Left ventricle myocardium superior (tissue), 1 donor: ENCODE measurements around the gene AGAP1. TPM values are rescaled to one million over a fixed set of nuclear protein-coding genes. Genes with fewer than 3 reads are reported as not detected.
"Not testable (repeated sequence)": the region's sequence is repeated elsewhere in the genome, so short reads cannot be mapped to it uniquely, and the experiment has no call there.

ENCODE experiments used
- ATAC-seq: fragments of 200-7000 bp; cut with Tn5 transposase; one replicate; pipeline ENCODE4 v1.9.1; 2020; ENCODE audit warnings: mild to moderate bottlenecking, moderate library complexity
- DNase-seq: peaks from one replicate; pipeline ENCODE4 v3.0.0-alpha.2; 2020
- intact Hi-C: fragments of 100-400 bp; cut with micrococcal nuclease; formaldehyde crosslinking; loops from one replicate; pipeline ENCODE4 v1.11.0; 2022
- total RNA-seq: library from RNA; stranded (reverse); fragmentation: NEBNext Ultra II Directional; extraction: Animal tissue kit (Norgen Biotek cat#: 25700); gene quantifications from one replicate; pipeline ENCODE4 v1.2.1, GENCODE V29; 2021
- donor health status: DM: no; HTN: yes; CAD: no; lungs with severe emphysema.

AGAP1 gene
- total RNA-seq, 1 donor from 2014 or later = 22.3 TPM

DNA sequence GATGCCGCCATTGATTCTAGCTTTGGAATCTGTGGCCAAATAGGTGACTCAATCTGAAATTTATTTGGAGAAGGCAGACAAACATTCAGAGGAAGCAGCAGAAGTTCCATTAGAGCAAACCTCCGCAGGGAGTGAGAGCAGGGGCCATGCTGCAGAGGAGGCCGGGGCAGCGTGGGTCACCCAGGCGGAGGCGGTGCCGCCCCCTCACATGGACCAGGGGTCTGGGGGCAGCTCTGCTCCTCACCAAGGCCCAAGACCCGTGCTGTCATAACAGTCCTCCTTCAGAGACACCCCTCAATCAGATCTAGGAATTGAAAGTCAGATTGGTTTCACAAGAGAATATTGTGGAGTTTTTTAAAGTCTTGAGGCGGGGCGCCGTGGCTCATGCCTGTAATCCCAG, 582.0 kb downstream of the AGAP1 start:
- intact Hi-C loops = no loop called here
- ATAC-seq = no peak
- DNase-seq = no peak

DNA sequence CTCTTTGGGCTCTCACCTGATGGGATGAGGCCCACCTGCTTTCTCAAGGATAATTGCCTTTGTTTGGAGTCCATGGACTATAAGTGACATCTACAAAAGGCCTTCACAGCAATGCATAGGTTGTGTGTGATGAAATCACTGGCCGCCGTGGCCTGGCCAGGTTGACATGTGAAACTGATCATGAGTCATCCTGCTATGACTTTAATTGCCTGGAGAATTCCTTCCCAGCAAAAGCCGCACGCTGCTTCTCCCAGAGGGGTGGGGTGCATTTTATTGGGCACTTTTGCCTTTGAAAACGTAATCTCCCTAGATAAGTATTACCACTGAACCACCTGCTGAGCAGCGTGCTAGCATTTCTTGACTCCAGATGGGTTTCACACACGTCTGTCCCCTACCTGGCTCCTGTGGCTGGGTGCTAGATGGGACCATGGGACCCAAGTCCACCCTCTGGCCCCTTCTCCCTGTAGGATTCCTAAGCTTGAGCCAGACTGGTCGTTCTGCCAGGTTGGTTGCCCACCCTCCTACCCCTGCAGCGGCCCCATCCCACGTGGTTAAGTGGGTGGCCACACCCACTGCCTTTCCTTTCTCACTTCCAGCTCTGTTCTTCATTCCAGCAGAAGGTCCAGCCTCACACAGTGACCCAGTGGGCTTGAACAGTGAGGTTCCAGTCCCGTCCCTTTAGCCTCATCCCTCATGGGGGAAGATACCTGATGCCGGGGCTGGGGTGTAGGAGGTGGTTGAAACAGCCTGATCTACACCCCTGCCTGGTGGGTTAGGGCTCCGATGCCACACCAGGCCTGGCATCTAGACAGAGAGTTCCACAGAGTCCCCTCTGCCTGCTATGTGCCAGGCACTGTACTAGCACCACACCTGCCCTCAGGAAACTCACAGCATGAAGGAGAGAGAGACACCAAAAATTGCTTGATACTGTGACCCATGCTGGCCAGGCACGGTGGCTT, 584.7 kb downstream of the AGAP1 start:
- DNase-seq (no peak), ATAC-seq (no peak)
- intact Hi-C loops = no loop called here

- ATAC-seq = no peak
- no peak for DNase-seq
- intact Hi-C loops = no loop called here
These were observed 586.6 kb downstream of the AGAP1 start for GRCh38 chr2:236080412-236080811.

- no peak for DNase-seq
- no peak for ATAC-seq
- intact Hi-C loops = no loop called here
These were observed 587.3 kb downstream of the AGAP1 start for GRCh38 chr2:236081171-236081570.

- no peak for ATAC-seq
- intact Hi-C loops = no loop called here
- DNase-seq = no peak
These were observed 588.2 kb downstream of the AGAP1 start for GRCh38 chr2:236082061-236082460.

- DNase-seq = no peak
- intact Hi-C loops = no loop called here
- ATAC-seq = no peak
These were observed 590.1 kb downstream of the AGAP1 start for GRCh38 chr2:236083934-236084333.

- ATAC-seq = no peak
- intact Hi-C loops = no loop called here
- no peak for DNase-seq
These were observed 591.4 kb downstream of the AGAP1 start for GRCh38 chr2:236085211-236085610.

GRCh38 chr2:236085647-236086046, 591.8 kb downstream of the AGAP1 start:
- DNase-seq (no peak), ATAC-seq (no peak)
- intact Hi-C loops = no loop called here

DNA sequence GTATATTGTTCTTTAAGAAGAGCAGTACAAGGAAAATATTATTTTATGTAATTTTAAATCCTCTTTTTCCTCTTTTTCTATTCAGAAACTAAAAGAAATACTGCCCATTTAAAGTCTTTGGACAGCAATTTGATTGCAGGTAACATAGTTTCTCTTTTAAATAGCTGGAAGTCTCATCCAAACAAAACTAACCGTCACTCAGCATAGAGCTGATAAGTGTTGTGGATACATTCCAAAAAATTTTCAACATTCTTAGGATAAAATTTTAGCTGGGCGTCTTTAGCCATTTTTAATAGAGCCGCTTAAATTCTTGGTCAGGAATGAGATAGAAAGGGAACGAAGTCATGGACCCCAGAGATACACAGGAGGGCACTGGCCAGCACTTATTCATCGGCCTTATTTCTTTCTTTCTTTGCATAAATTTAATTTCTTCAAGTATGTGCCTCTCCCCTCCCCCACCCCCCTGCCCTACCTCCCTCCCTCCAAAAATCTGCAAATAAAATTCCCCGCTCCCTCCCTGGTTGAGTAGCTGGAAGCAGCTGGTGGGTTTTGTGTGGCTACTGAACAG, 592.6 kb downstream of the AGAP1 start:
- intact Hi-C loops = no loop called here
- ATAC-seq (no peak), DNase-seq (no peak)

DNA sequence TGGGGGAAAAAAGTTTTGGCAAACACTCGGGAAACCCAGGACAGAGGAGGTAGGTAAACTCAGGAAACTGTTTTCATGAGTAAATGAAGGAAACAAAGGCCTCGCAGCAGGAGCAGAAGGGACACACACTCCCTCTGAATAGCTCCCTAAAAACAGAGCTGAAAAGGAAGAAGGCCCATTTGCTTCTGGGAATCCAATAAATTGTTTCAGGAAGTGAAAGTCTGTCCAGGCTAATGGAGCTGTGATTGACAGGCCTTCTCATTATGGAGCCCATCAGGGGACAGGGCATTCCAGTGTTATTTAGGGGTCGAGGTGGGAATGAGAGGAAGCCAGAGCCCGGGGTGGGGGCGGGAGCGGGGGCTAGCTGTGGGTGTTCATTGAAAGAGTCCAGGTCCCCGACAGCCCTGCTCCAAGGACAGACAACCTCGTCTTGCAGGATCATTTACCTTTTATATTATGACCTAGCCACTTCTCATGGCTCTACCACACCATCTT, 593.2 kb downstream of the AGAP1 start:
- DNase-seq (no peak), ATAC-seq (no peak)
- intact Hi-C loops = no loop called here

- no peak for ATAC-seq
- intact Hi-C loops = no loop called here
- DNase-seq = no peak
These were observed 594.7 kb downstream of the AGAP1 start for GRCh38 chr2:236088368-236089057.

GRCh38 chr2:236089271-236090026, 595.6 kb downstream of the AGAP1 start:
- DNase-seq (no peak), ATAC-seq (no peak)
- intact Hi-C loops = no loop called here

- DNase-seq (no peak), ATAC-seq (no peak)
- intact Hi-C loops = no loop called here
These were observed 596.2 kb downstream of the AGAP1 start for GRCh38 chr2:236090027-236090382.

DNA sequence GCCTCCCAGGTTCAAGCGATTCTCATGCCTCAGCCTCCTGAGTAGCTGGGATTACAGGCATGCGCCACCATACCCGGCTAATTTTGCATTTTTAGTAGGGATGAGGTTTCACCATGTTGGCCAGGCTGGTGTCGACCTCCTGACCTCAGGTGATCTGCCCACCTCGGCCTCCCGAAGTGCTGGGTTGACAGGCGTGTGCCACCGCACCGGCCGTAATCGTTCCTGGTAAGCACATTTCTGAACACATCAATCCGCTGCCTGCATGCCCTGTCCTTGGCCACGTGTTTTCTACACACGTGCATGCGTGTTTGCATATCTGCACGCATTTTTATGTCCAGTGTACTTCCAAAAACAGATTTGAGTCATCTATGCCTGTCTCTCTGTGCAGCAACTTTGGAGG, 597.0 kb downstream of the AGAP1 start:
- intact Hi-C loops, DNase-seq, ATAC-seq: not testable (repeated sequence)

DNA sequence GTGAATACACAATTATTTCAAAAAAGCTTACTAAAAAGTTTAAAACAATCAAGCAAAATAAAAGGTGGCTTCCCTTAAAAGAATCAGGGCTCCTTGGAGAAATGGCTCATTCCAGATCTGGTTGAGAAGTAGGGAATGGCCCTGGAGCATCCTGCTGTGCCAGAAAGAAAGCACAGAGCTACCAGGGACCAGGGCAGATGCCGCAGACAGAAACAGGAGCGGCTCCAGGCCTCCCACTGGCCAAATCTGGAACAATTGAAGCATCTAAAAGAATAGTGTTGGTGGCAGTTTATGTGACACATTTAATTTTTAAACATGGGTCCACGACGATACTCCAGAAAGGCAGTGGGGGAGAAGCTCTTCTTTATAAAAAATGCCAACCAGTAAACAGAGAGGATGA, 598.9 kb downstream of the AGAP1 start:
- DNase-seq = no peak
- intact Hi-C loops = no loop called here
- no peak for ATAC-seq

GRCh38 chr2:236093134-236093533, 599.3 kb downstream of the AGAP1 start:
- no peak for ATAC-seq
- no peak for DNase-seq
- intact Hi-C loops = no loop called here

GRCh38 chr2:236095504-236095903, 601.7 kb downstream of the AGAP1 start:
- ATAC-seq (no peak), DNase-seq (no peak)
- intact Hi-C loops = no loop called here

DNA sequence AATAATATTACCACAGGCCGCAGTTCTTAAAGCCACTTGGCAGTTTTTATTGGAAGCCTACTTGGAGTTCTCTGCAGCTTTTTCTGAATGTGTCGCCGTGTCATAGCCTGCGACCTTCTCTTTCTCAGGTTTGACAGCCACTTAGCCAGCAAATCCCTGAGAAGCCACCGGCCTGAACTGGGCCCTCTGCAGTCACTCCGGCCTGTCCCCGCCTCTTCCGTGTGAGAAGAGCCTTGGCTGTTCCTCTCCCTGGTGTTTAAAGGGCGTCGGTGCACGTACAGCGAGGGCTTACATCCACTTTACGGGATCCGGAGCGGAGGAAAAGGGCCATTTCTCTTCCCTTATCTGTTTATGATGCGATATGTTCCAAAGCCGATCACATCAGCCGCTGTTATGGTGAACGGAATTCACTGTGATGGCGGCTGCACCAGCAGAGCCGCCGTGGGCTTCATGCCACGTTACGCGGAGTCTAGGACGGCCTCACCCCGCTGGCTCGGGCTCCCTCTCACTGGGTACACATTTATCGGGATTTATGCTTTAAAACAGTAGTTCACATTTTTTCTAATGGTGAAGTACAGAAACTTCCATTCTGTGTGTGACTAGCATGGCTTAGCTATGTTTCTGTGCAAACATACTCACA, 607.6 kb downstream of the AGAP1 start:
- DNase-seq (no peak), ATAC-seq (no peak)
- intact Hi-C loops = no loop called here

DNA sequence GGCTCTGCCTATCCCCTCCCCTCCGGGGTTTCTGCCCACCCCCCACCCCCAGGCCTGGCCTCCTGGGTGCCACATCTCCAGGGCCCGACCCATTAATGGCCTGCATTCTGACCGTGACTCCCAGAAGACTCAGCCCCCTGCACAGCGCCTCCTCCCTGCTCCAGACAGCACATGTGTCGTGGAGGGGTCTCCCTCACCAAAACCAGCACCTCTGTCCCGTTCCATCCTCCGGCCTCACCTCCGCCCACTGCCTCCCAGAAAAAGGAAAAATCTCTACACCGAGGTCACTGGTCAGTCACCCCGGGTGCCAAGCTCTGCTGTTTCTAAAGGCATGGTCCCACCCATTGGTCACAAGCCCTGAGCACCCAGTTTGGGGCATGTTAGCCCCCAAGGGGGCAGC, 609.1 kb downstream of the AGAP1 start:
- DNase-seq = no peak
- intact Hi-C loops = no loop called here
- no peak for ATAC-seq
